ENCODE results near the gene TNFRSF13B. TPM values are rescaled to one million over a fixed set of nuclear protein-coding genes. Genes with fewer than 3 reads are reported as not detected.

The TNFRSF13B gene
- not detected in 2 replicates for total RNA-seq

GRCh38 chr17:16971458-16972338, at the start of gene TNFRSF13B:
TNFRSF13B (minus strand) TSS chr17:16972118; CDS start chr17:16972075, 43 bp downstream.
- no peak for DNase-seq (ENCODE audit: low read depth)
- TF ChIP-seq CTCF (IDR thresholded peaks at IDR 0.05; ENCODE audit: insufficient read depth, low read length, poor library complexity, severe bottlenecking) = no peak
- Histone ChIP-seq H3K36me3 (ENCODE audit: control insufficient read depth, insufficient read depth, low read length) (no peaks in the 10 kb centered on the region), H3K27me3 (ENCODE audit: control insufficient read depth, insufficient read depth, low read length) (no peaks in the 10 kb centered on the region), H3K4me3 (ENCODE audit: low read depth, low read length) (no peak within 1 kb of the TSS)

- DNase-seq (ENCODE audit: low read depth) = no peak
- no peak for TF ChIP-seq CTCF (IDR thresholded peaks at IDR 0.05; ENCODE audit: insufficient read depth, low read length, poor library complexity, severe bottlenecking)
- Histone ChIP-seq H3K4me3 (ENCODE audit: low read depth, low read length) (no peak overlapping the region), H3K36me3 (ENCODE audit: control insufficient read depth, insufficient read depth, low read length) (no peaks in the 10 kb centered on the region), H3K27me3 (ENCODE audit: control insufficient read depth, insufficient read depth, low read length) (no peaks in the 10 kb centered on the region)
These were observed 49.4 kb upstream of the TNFRSF13B start for GRCh38 chr17:17021194-17021863.

- Histone ChIP-seq H3K36me3 (ENCODE audit: control insufficient read depth, insufficient read depth, low read length) (no peaks in the 10 kb centered on the region), H3K27me3 (ENCODE audit: control insufficient read depth, insufficient read depth, low read length) (no peaks in the 10 kb centered on the region), H3K4me3 (ENCODE audit: low read depth, low read length) (no peak overlapping the region)
- no peak for TF ChIP-seq CTCF (IDR thresholded peaks at IDR 0.05; ENCODE audit: insufficient read depth, low read length, poor library complexity, severe bottlenecking)
- no peak for DNase-seq (ENCODE audit: low read depth)
These were observed 48.9 kb upstream of the TNFRSF13B start for GRCh38 chr17:17020821-17021193.

- DNase-seq (ENCODE audit: low read depth) = no peak
These were observed 48.1 kb upstream of the TNFRSF13B start for GRCh38 chr17:17019891-17020456.

GRCh38 chr17:17019430-17019762, 47.5 kb upstream of the TNFRSF13B start:
- TF ChIP-seq CTCF (IDR thresholded peaks at IDR 0.05; ENCODE audit: insufficient read depth, low read length, poor library complexity, severe bottlenecking) = no peak

More at GRCh38 chr17:17019891-17020456, 48.1 kb upstream of the TNFRSF13B start:
- H3K4me3 ChIP-seq (ENCODE audit: low read depth, low read length) = no peak overlapping the region
- no peaks in the 10 kb centered on the region for H3K36me3 ChIP-seq (ENCODE audit: control insufficient read depth, insufficient read depth, low read length)
- no peaks in the 10 kb centered on the region for H3K27me3 ChIP-seq (ENCODE audit: control insufficient read depth, insufficient read depth, low read length)
- no peak for TF ChIP-seq CTCF (IDR thresholded peaks at IDR 0.05; ENCODE audit: insufficient read depth, low read length, poor library complexity, severe bottlenecking)

More at GRCh38 chr17:17019430-17019762, 47.5 kb upstream of the TNFRSF13B start:
- H3K36me3 ChIP-seq (ENCODE audit: control insufficient read depth, insufficient read depth, low read length) = no peaks in the 10 kb centered on the region
- no peaks in the 10 kb centered on the region for H3K27me3 ChIP-seq (ENCODE audit: control insufficient read depth, insufficient read depth, low read length)
- H3K4me3 ChIP-seq (ENCODE audit: low read depth, low read length) = no peak overlapping the region
- DNase-seq (ENCODE audit: low read depth) = no peak
